HepG2 (cell line): ENCODE data around the gene FGF2. TPM values are rescaled to one million over a fixed set of nuclear protein-coding genes. Genes with fewer than 3 reads are reported as not detected.

Experiments
- ATAC-seq: fragments of 200-7000 bp; cut with Tn5 transposase; 3 replicates; pipeline ENCODE4 v1.9.1; 2020; ENCODE audit warnings: mild to moderate bottlenecking, moderate library complexity
- BruUV-seq: library from RNA; stranded (reverse); fragments of 400-500 nt; replicated peaks from 2 replicates; lab custom pipeline; 2021; lab: Mats Ljungman, UMichigan
- CTCF ChIA-PET: fragments of 300-600 bp; formaldehyde crosslinking; extraction: SDS; loops from one replicate; lab custom pipeline; 2021; ENCODE audit warnings: low total read pairs, inconsistent platforms, low intra/inter-chr PET ratio; lab: Yijun Ruan, JAX
- POLR2A ChIA-PET: fragments of 350-600 bp; sonication (Branson Sonifier 250); formaldehyde crosslinking; loops from one replicate; lab custom pipeline; 2020; ENCODE audit warnings: antibody characterized with exemption, inconsistent platforms; lab: Yijun Ruan, JAX
- DNase-seq: peaks from one replicate; pipeline ENCODE4 v3.0.0-alpha.2; 2015; ENCODE audit warnings: low spot score
- FAIRE-seq: peaks from 3 replicates; lab custom pipeline; 2011; peaks lifted over from hg19 to GRCh38; lab: Jason Lieb, UNC
- H2AFZ ChIP-seq: one replicate; pipeline ENCODE4 v1.6.1; 2011; ENCODE audit warnings: low read length, inconsistent platforms
- H3K27ac ChIP-seq: fragments of 300-600 bp; 3 replicates; pipeline ENCODE4 v1.8.0; 2011; ENCODE audit warnings: mixed run types, mild to moderate bottlenecking, mixed read lengths, low read length, inconsistent platforms; ENCODE audit not compliant: insufficient read depth; ENCODE audit errors: extremely low read length
- H3K27me3 ChIP-seq, 2 experiments: fragments of 200-600 bp in 1 of 2; 2 replicates in 1 of 2; 3 replicates in 1 of 2; pipeline versions ENCODE4 v1.6.0 to v1.8.0; 2011; ENCODE audit warnings: low read length in 2 of 2, mild to moderate bottlenecking in 2 of 2, moderate library complexity in 2 of 2, inconsistent platforms in 1 of 2; ENCODE audit not compliant: insufficient read depth in 2 of 2, control insufficient read depth in 1 of 2
- H3K36me3 ChIP-seq, 2 experiments: fragments of 200-600 bp in 1 of 2; replicated peaks in 1 of 2; 2 replicates in 1 of 2; 3 replicates in 1 of 2; pipeline versions ENCODE4 v1.5.1 to v1.8.0; 2011; ENCODE audit warnings: low read length in 2 of 2, inconsistent platforms in 1 of 2; ENCODE audit not compliant: insufficient read depth in 2 of 2, control insufficient read depth in 1 of 2
- H3K4me1 ChIP-seq: 2 replicates; pipeline ENCODE4 v1.5.1; 2012; ENCODE audit warnings: low read length, inconsistent platforms; ENCODE audit not compliant: insufficient read depth
- H3K4me2 ChIP-seq: 2 replicates; pipeline ENCODE4 v1.6.0; 2011; ENCODE audit warnings: low read depth, low read length, inconsistent platforms
- H3K4me3 ChIP-seq, 3 experiments: fragments of 200-600 bp in 1 of 3; sonication (generic), shearing (Covaris generic) in 1 of 3; replicated peaks in 1 of 3; 2 replicates each; pipeline ENCODE4 v1.5.1; 2011 to 2016; ENCODE audit warnings: low read length in 3 of 3, inconsistent platforms in 2 of 3, low read depth in 2 of 3, mild to moderate bottlenecking in 2 of 3, control low read depth in 1 of 3, mixed read lengths in 1 of 3; ENCODE audit not compliant: insufficient read depth in 1 of 3
- H3K79me2 ChIP-seq: one replicate; pipeline ENCODE4 v1.6.1; 2011; ENCODE audit warnings: low read length, inconsistent platforms; ENCODE audit not compliant: insufficient read depth
- H3K9ac ChIP-seq: 2 replicates; pipeline ENCODE4 v1.6.0; 2011; ENCODE audit warnings: mild to moderate bottlenecking, low read depth, low read length, inconsistent platforms; ENCODE audit not compliant: insufficient read depth
- H3K9me3 ChIP-seq: 2 replicates; pipeline ENCODE4 v1.5.1; 2012; ENCODE audit warnings: mild to moderate bottlenecking, low read length
- H4K20me1 ChIP-seq: 2 replicates; pipeline ENCODE4 v1.6.0; 2011; ENCODE audit warnings: inconsistent platforms, mild to moderate bottlenecking, low read length, moderate library complexity; ENCODE audit not compliant: insufficient read depth
- BHLHE40 ChIP-seq: IDR thresholded peaks from 2 replicates; pipeline ENCODE4 v1.6.1; 2011; ENCODE audit warnings: low read length, improper control_type of control experiment
- CEBPB ChIP-seq: IDR thresholded peaks from 2 replicates; pipeline ENCODE4 v1.6.1; 2011; ENCODE audit warnings: low read depth, low read length, improper control_type of control experiment, borderline replicate concordance
- EZH2 ChIP-seq: conservative IDR thresholded peaks from 2 replicates; pipeline ENCODE4 v1.6.1; 2012; ENCODE audit warnings: mild to moderate bottlenecking, low read depth, low read length, moderate library complexity
- KDM3A ChIP-seq: IDR thresholded peaks from 2 replicates; pipeline ENCODE4 v1.6.1; 2018; ENCODE audit warnings: low read depth, missing compliant biosample characterization
- MIER3 ChIP-seq: IDR thresholded peaks from 2 replicates; pipeline ENCODE4 v1.6.1; 2016; ENCODE audit warnings: missing compliant biosample characterization, borderline replicate concordance
- RXRB ChIP-seq: IDR thresholded peaks from 2 replicates; pipeline ENCODE4 v1.6.1; 2016; ENCODE audit warnings: borderline replicate concordance, missing genetic modification reagents, missing compliant biosample characterization
- USF2 ChIP-seq, 2 experiments: sonication (generic) in 1 of 2; formaldehyde crosslinking in 1 of 2; IDR thresholded peaks; 2 replicates each; pipeline versions ENCODE4 v1.5.1 to v1.6.1; 2011 to 2020; ENCODE audit warnings: borderline replicate concordance in 1 of 2, low read depth in 1 of 2, low read length in 1 of 2, mild to moderate bottlenecking in 1 of 2, missing genetic modification reagents in 1 of 2, moderate library complexity in 1 of 2
- WGBS: methylation state at CpG from one replicate; pipeline ENCODE4 v1.1.6; 2017; ENCODE audit warnings: low lambda C conversion rate; 5-methylcytosine and 5-hydroxymethylcytosine counted together
- in situ Hi-C: cut with HindIII; loops from 2 replicates; pipeline ENCODE4 v1.10.0; 2017; ENCODE audit warnings: low pct_unique_long_range_greater_than_20kb; ENCODE audit not compliant: extremely low pct_ligation_motif_present
- intact Hi-C: fragments of 100-400 bp; cut with micrococcal nuclease; formaldehyde crosslinking; loops from one replicate; pipeline ENCODE4 v1.10.0; 2022; ENCODE audit not compliant: unreplicated experiment
- polyA plus RNA-seq, 8 experiments: library from polyadenylated mRNA; depleted of rRNA in 3 of 8; stranded (reverse) in 7 of 8; unstranded in 1 of 8; fragments of >200 nt; fragmentation: Illumina TruSeq in 4 of 8; extraction: Trizol in 4 of 8; gene quantifications; 2 replicates each; pipeline versions ENCODE4 v1.2.1 to v1.2.3, GENCODE V29; 2011 to 2016; ENCODE audit warnings: low read depth in 4 of 8, missing spikeins in 1 of 8, mixed read lengths in 1 of 8; ENCODE audit not compliant: insufficient read depth in 1 of 8
- total RNA-seq, 5 experiments: library from RNA; depleted of rRNA; stranded (reverse); fragments of >200 nt; fragmentation: Illumina TruSeq; extraction: Trizol; gene quantifications; 2 replicates each; pipeline ENCODE4 v1.2.3, GENCODE V29; 2016; ENCODE audit warnings: low read depth in 1 of 5

Gene FGF2
- total and polyA plus RNA-seq, 2 of the 13 experiments (the other 11 are each of a cell fraction or from before 2014, with no cell fraction given) = 0.01 to 0.02 TPM

GRCh38 chr4:122827879-122828601 lies 1.4 kb downstream of the FGF2 start:
- CTCF ChIA-PET = no interaction called here
- in situ Hi-C loops = no loop called here
- Histone ChIP-seq H3K4me1 (peaks cover 12% of the 10 kb centered on the region), H3K36me3 (no peaks in the 10 kb centered on the region), H3K4me2 (peak overlapping the region; percentile 84), H3K27me3 (peaks cover 4 to 33% of the 10 kb centered on the region in 2 experiments), H3K27ac (no peak overlapping the region), H3K9me3 (no peaks in the 10 kb centered on the region), H3K79me2 (no peaks in the 10 kb centered on the region), H4K20me1 (no peaks in the 10 kb centered on the region), H3K9ac (no peak overlapping the region), H3K4me3 (peak overlapping the region in 2 of 3 experiments; percentile 55 to 72; a peak in 3 of 6 replicates), H2AFZ (no peak overlapping the region)
- FAIRE-seq (peak; percentile 60), ATAC-seq (peak; percentile 84), DNase-seq (peak; percentile 11)
- BruUV-seq = no TSS peak
- POLR2A ChIA-PET = no interaction called here
- WGBS = 18% methylated on average over 10 of the region's 10 CpGs
- intact Hi-C loops = loop anchor here (5.0 kb wide), 1 partner anchor 84 kb away; no protein-coding TSS in a partner anchor
- TF ChIP-seq KDM3A (CRISPR knock-in tag) = no peak
- peak; percentile 74 for TF ChIP-seq BHLHE40
- no peak for TF ChIP-seq RXRB
- peak; percentile 90; the same call in 1 of the 2 replicates for TF ChIP-seq EZH2
- peak; percentile 51; the same call in 1 of the 2 replicates for TF ChIP-seq USF2 (IDR thresholded peaks at IDR 0.05; ENCODE audit: low read depth, low read length)
- TF ChIP-seq USF2 (CRISPR knock-in tag; IDR thresholded peaks at IDR 0.05; ENCODE audit: borderline replicate concordance) = no peak; the same call in 1 of the 2 replicates
- TF ChIP-seq MIER3 (CRISPR knock-in tag) = no peak
- TF ChIP-seq CEBPB = peak; percentile 10; the same call in 1 of the 2 replicates
